HEK293T (cell line): ENCODE measurements around the gene TMEM119.

ENCODE experiments used
- ARNT ChIP-seq: fragments of 450-650 bp; IDR thresholded peaks from 2 replicates; pipeline ENCODE4 v1.6.1; 2017; ENCODE audit warnings: mild to moderate bottlenecking
- BHLHE40 ChIP-seq: fragments of 450-650 bp; IDR thresholded peaks from 2 replicates; pipeline ENCODE4 v1.6.1; 2016; ENCODE audit warnings: mild to moderate bottlenecking, moderate library complexity, borderline replicate concordance
- CTBP1 ChIP-seq: fragments of 450-650 bp; IDR thresholded peaks from 2 replicates; pipeline ENCODE4 v1.6.1; 2016; ENCODE audit warnings: borderline replicate concordance
- FOXA1 ChIP-seq: fragments of 450-650 bp; IDR thresholded peaks from 2 replicates; pipeline ENCODE4 v1.6.1; 2016; ENCODE audit warnings: mild to moderate bottlenecking
- FOXM1 ChIP-seq: fragments of 450-650 bp; IDR thresholded peaks from 2 replicates; pipeline ENCODE4 v1.6.1; 2017; ENCODE audit warnings: mild to moderate bottlenecking, borderline replicate concordance
- HDGF ChIP-seq: fragments of 450-650 bp; IDR thresholded peaks from 2 replicates; pipeline ENCODE4 v1.6.1; 2017; ENCODE audit warnings: antibody characterized with exemption, borderline replicate concordance
- LEF1 ChIP-seq: fragments of 450-650 bp; IDR thresholded peaks from 2 replicates; pipeline ENCODE4 v1.6.1; 2017; ENCODE audit warnings: mild to moderate bottlenecking, borderline replicate concordance
- NFRKB ChIP-seq: fragments of 450-650 bp; IDR thresholded peaks from 2 replicates; pipeline ENCODE4 v1.6.1; 2016; ENCODE audit warnings: mild to moderate bottlenecking, moderate library complexity
- SP1 ChIP-seq: fragments of 450-650 bp; IDR thresholded peaks from 2 replicates; pipeline ENCODE4 v1.6.1; 2017
- SUZ12 ChIP-seq: fragments of 450-650 bp; IDR thresholded peaks from 2 replicates; pipeline ENCODE4 v1.6.1; 2016; ENCODE audit warnings: mild to moderate bottlenecking
- TARDBP ChIP-seq: fragments of 450-650 bp; IDR thresholded peaks from 2 replicates; pipeline ENCODE4 v1.6.1; 2016
- TF ChIP-seq, protein P1 (sequence below): fragments of 450-650 bp; IDR thresholded peaks from 2 replicates; pipeline ENCODE4 v1.6.1; 2016

DNA sequence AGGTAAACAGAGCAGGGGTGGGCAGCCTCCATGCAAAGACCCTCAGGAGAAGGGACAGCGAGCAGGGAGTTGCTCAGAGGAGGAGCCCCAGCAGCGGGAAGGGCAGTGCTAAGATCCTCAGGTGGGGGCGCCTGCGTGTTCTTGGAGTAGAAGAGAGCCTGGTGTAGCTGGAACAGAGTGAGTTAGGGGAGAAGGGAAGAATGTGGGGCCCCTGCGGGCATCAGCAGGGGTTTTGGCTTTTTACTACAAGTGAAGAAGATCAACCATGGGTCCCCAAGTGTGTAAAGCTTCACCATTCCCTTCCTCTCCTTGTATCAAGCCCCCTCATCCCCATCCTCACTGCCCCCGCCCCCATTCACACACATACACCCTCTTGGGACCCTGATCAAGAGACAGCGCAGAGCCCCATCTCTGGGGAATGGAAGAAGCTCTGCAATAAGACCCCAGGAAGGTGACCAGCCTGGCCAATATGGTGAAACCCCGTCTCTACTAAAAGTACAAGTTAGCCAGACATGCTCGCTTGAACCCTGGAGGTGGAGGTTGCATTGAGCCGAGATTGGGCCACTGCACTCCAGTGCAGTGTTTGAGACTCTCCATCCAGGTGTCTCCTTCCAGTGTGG lies 10.2 kb upstream of the TMEM119 start:
- TF ChIP-seq FOXA1 (no peak), ARNT (no peak), BHLHE40 (no peak), HDGF (no peak), TARDBP (no peak), NFRKB (no peak), CTBP1 (no peak), SP1 (no peak), FOXM1 (no peak), LEF1 (no peak), SUZ12 (no peak)
- TF ChIP-seq, protein P1, sequence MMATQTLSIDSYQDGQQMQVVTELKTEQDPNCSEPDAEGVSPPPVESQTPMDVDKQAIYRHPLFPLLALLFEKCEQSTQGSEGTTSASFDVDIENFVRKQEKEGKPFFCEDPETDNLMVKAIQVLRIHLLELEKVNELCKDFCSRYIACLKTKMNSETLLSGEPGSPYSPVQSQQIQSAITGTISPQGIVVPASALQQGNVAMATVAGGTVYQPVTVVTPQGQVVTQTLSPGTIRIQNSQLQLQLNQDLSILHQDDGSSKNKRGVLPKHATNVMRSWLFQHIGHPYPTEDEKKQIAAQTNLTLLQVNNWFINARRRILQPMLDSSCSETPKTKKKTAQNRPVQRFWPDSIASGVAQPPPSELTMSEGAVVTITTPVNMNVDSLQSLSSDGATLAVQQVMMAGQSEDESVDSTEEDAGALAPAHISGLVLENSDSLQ: no peak
